Endothelial cell of umbilical vein (primary cell): Measurements from ENCODE around the gene SELENON. TPM values are rescaled to one million over a fixed set of nuclear protein-coding genes. Genes with fewer than 3 reads are reported as not detected.

Experiments used
- BruUV-seq: library from RNA; stranded (reverse); fragments of 400-500 nt; replicated peaks from 2 replicates; lab custom pipeline; 2021; lab: Mats Ljungman, UMichigan
- CTCF ChIA-PET: fragments of 300-600, 350-600 bp; sonication (Branson Sonifier 250); formaldehyde crosslinking; loops from one replicate; lab custom pipeline; 2021; ENCODE audit warnings: antibody characterized with exemption, inconsistent platforms; lab: Charles Lee
- POLR2A ChIA-PET: fragments of 300-600, 350-600 bp; sonication (Branson Sonifier 250); formaldehyde crosslinking; loops from one replicate; lab custom pipeline; 2021; ENCODE audit warnings: antibody characterized with exemption, inconsistent platforms; lab: Charles Lee
- DNase-seq: peaks from one replicate; pipeline ENCODE4 v3.0.0-alpha.2; 2011; ENCODE audit warnings: low read depth, low spot score
- FAIRE-seq: peaks from 2 replicates; lab custom pipeline; 2011; peaks lifted over from hg19 to GRCh38; lab: Jason Lieb, UNC
- H2AFZ ChIP-seq: 2 replicates; pipeline ENCODE4 v1.6.0; 2012; ENCODE audit warnings: low read depth, low read length, control low read depth, inconsistent platforms
- H3K27ac ChIP-seq: 2 replicates; pipeline ENCODE4 v1.5.1; 2011; ENCODE audit warnings: low read depth, mild to moderate bottlenecking, control low read depth, low read length, moderate library complexity; ENCODE audit not compliant: insufficient read depth
- H3K27me3 ChIP-seq, 2 experiments: 2 replicates each; pipeline versions ENCODE4 v1.6.0 to v1.6.1; 2011; ENCODE audit warnings: low read length in 2 of 2, mixed read lengths in 1 of 2; ENCODE audit not compliant: control insufficient read depth in 2 of 2, insufficient read depth in 2 of 2
- H3K36me3 ChIP-seq, 2 experiments: 2 replicates in 1 of 2; 3 replicates in 1 of 2; pipeline ENCODE4 v1.5.1; 2011; ENCODE audit warnings: low read length in 2 of 2, mild to moderate bottlenecking in 1 of 2, moderate library complexity in 1 of 2; ENCODE audit not compliant: control insufficient read depth in 2 of 2, insufficient read depth in 2 of 2; ENCODE audit errors: extremely low read depth in 1 of 2
- H3K4me1 ChIP-seq: 3 replicates; pipeline ENCODE4 v1.5.1; 2011; ENCODE audit warnings: mild to moderate bottlenecking, low read length; ENCODE audit not compliant: control insufficient read depth, insufficient read depth; ENCODE audit errors: extremely low read depth
- H3K4me2 ChIP-seq: 2 replicates; pipeline ENCODE4 v1.6.1; 2011; ENCODE audit warnings: low read length, control low read depth, mixed read lengths; ENCODE audit not compliant: insufficient read depth
- H3K4me3 ChIP-seq, 3 experiments: fragments of 200-600 bp in 1 of 3; sonication (generic), shearing (Covaris generic) in 1 of 3; replicated peaks in 1 of 3; 2 replicates each; pipeline ENCODE4 v1.5.1; 2011 to 2016; ENCODE audit warnings: control low read depth in 3 of 3, low read length in 3 of 3, mild to moderate bottlenecking in 2 of 3, inconsistent platforms in 1 of 3, low read depth in 1 of 3, moderate library complexity in 1 of 3; ENCODE audit not compliant: insufficient read depth in 1 of 3
- H3K79me2 ChIP-seq: 2 replicates; pipeline ENCODE4 v1.6.0; 2012; ENCODE audit warnings: low read length, inconsistent platforms; ENCODE audit not compliant: control insufficient read depth, insufficient read depth
- H3K9ac ChIP-seq: replicated peaks from 2 replicates; pipeline ENCODE3; 2011; ENCODE audit warnings: low read length, control low read depth; ENCODE audit not compliant: insufficient read depth; ENCODE audit errors: extremely low read depth
- H3K9me1 ChIP-seq: replicated peaks from 3 replicates; pipeline ENCODE4 v1.6.0; 2011; ENCODE audit warnings: mild to moderate bottlenecking, low read length; ENCODE audit not compliant: control insufficient read depth, insufficient read depth; ENCODE audit errors: extremely low read depth
- H3K9me3 ChIP-seq: replicated peaks from 2 replicates; pipeline ENCODE4 v1.5.1; 2012; ENCODE audit warnings: low read length, inconsistent platforms; ENCODE audit not compliant: control insufficient read depth, insufficient read depth
- H4K20me1 ChIP-seq: replicated peaks from 2 replicates; pipeline ENCODE3; 2011; ENCODE audit warnings: mild to moderate bottlenecking, low read length; ENCODE audit not compliant: control insufficient read depth, insufficient read depth; ENCODE audit errors: extremely low read depth
- CTCF ChIP-seq, 2 donors: IDR thresholded peaks; 1 replicate in 1 of 2; 2 replicates in 1 of 2; pipeline ENCODE4 v1.5.1; 2011; ENCODE audit warnings: low read length in 2 of 2, mild to moderate bottlenecking in 2 of 2, moderate library complexity in 2 of 2, control low read depth in 1 of 2, inconsistent platforms in 1 of 2, low read depth in 1 of 2; ENCODE audit not compliant: insufficient read depth in 1 of 2; ENCODE audit errors: extremely low read depth in 1 of 2
- EZH2 ChIP-seq: IDR thresholded peaks from 2 replicates; pipeline ENCODE4 v1.6.1; 2012; ENCODE audit warnings: borderline replicate concordance, low read depth, mild to moderate bottlenecking, moderate library complexity, low read length, inconsistent platforms; ENCODE audit not compliant: severe bottlenecking
- FOS ChIP-seq: IDR thresholded peaks from 2 replicates; pipeline ENCODE4 v1.6.1; 2011; ENCODE audit warnings: mild to moderate bottlenecking, low read length, moderate library complexity, borderline replicate concordance; ENCODE audit not compliant: insufficient read depth
- GATA2 ChIP-seq: IDR thresholded peaks from 2 replicates; pipeline ENCODE4 v1.7.0; 2011; ENCODE audit warnings: low read depth, mild to moderate bottlenecking, moderate library complexity, mixed read lengths, low read length; ENCODE audit not compliant: insufficient read length, insufficient read depth
- JUN ChIP-seq: IDR thresholded peaks from 2 replicates; pipeline ENCODE4 v1.6.1; 2011; ENCODE audit warnings: borderline replicate concordance, low read depth; ENCODE audit not compliant: insufficient read length, insufficient read depth
- MAX ChIP-seq: IDR thresholded peaks from 2 replicates; pipeline ENCODE4 v1.6.1; 2011; ENCODE audit not compliant: insufficient read depth, insufficient read length
- MYC ChIP-seq: IDR thresholded peaks from one replicate; pipeline ENCODE4 v1.6.1; 2011; ENCODE audit warnings: mild to moderate bottlenecking, low read depth, low read length
- POLR2A ChIP-seq: IDR thresholded peaks from 2 replicates; pipeline ENCODE4 v1.6.1; 2012; ENCODE audit warnings: low read depth, mild to moderate bottlenecking, control low read depth, low read length
- POLR2AphosphoS5 ChIP-seq: IDR thresholded peaks from 2 replicates; pipeline ENCODE4 v1.6.1; 2012; ENCODE audit warnings: low read depth, mild to moderate bottlenecking, control low read depth, low read length, moderate library complexity; ENCODE audit not compliant: insufficient read depth
- dilution Hi-C: fragments of 300-500 bp; cut with MboI; formaldehyde crosslinking; loops from one replicate; pipeline ENCODE4 v1.15.0; 2019; ENCODE audit warnings: low sequenced_read_pairs; ENCODE audit not compliant: extremely low pct_ligation_motif_present
- intact Hi-C: fragments of 100-400 bp; cut with micrococcal nuclease; formaldehyde crosslinking; loops from one replicate; pipeline ENCODE4 v1.10.0; 2022
- polyA plus RNA-seq, 4 experiments: library from polyadenylated mRNA; depleted of rRNA in 3 of 4; stranded (reverse) in 3 of 4; unstranded in 1 of 4; fragments of >200 nt; gene quantifications; 2 replicates each; pipeline versions ENCODE4 v1.2.1 to v1.2.3, GENCODE V29; 2011 to 2012; ENCODE audit warnings: missing spikeins in 1 of 4
- total RNA-seq: library from RNA; stranded (reverse); gene quantifications from 2 replicates; pipeline ENCODE4 v1.2.3, GENCODE V29; 2021

The SELENON gene
- total and polyA plus RNA-seq, 2 donors (not counting 3 experiments of a cell fraction or from before 2014, with no cell fraction given): 117 to 182 TPM

DNA sequence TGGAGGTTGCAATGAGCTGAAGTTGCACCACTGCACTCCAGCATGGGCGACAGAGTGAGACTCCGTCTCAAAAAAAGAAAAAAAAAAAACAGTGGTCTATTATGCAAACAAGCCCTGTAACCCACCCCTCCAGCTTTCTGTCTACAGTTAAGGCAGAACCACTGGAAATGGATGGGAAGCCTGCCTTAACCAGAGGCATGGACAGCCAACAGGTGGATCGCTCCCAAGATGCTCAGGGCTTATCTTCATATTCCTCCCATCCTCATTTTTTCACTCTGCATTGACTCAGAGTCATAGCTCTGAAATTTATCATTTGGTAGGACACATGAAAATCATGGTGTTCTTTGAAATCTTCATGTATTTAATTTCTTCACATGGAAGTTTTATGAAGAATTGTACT, 28.5 kb downstream of the SELENON start:
- H2AFZ ChIP-seq: no peak overlapping the region
- no TSS peak for BruUV-seq
- POLR2A ChIA-PET: interaction anchor here (0.6 kb wide), 1 partner anchor 24 kb away, joined by 3 read pairs; no protein-coding TSS in a partner anchor
- H3K27me3 ChIP-seq: no peaks in the 10 kb centered on the region
- H3K4me1 ChIP-seq: peaks cover 5% of the 10 kb centered on the region
- no peak overlapping the region for H3K9ac ChIP-seq
- FAIRE-seq (no peak), DNase-seq (no peak)
- CTCF ChIA-PET: interaction anchor here (3.0 kb wide), 1 partner anchor 13 kb away, joined by 12 read pairs; no protein-coding TSS in a partner anchor
- no peak overlapping the region for H3K4me2 ChIP-seq
- H3K9me1 ChIP-seq: no peaks in the 10 kb centered on the region
- no peak overlapping the region for H3K4me3 ChIP-seq
- TF ChIP-seq GATA2: no peak
- TF ChIP-seq POLR2AphosphoS5: no peak
- no peak for TF ChIP-seq JUN
- no peak for TF ChIP-seq EZH2
- TF ChIP-seq FOS: no peak
- TF ChIP-seq POLR2A: no peak
- no peak for TF ChIP-seq CTCF (IDR thresholded peaks at IDR 0.05; ENCODE audit: extremely low read depth in 1 of 2, insufficient read depth in 1 of 2, low read depth in 1 of 2, low read length in 2 of 2)
- TF ChIP-seq MAX: no peak
- TF ChIP-seq MYC: no peak
- peaks cover 8 to 34% of the 10 kb centered on the region in 2 experiments for H3K36me3 ChIP-seq
- dilution Hi-C loops (no loop called here), intact Hi-C loops (no loop called here)
- H3K27ac ChIP-seq: no peak overlapping the region
- no peaks in the 10 kb centered on the region for H3K9me3 ChIP-seq
- no peaks in the 10 kb centered on the region for H3K79me2 ChIP-seq
- H4K20me1 ChIP-seq: no peaks in the 10 kb centered on the region
